Colon (tissue), 2 donors: ENCODE data around the gene SBF1.

Experiments used
- FAIRE-seq: peaks from 2 replicates; lab custom pipeline; 2012; peaks lifted over from hg19 to GRCh38; lab: Jason Lieb, UNC
- donor health status: control.
- donor health status: control.

SBF1 gene

GRCh38 chr22:50485221-50486131 lies 10.6 kb upstream of the SBF1 start:
- no peak for FAIRE-seq

GRCh38 chr22:50483977-50484853 lies 9.4 kb upstream of the SBF1 start:
- FAIRE-seq: no peak

GRCh38 chr22:50483556-50483955 lies 8.7 kb upstream of the SBF1 start:
- FAIRE-seq: no peak

GRCh38 chr22:50483106-50483505 lies 8.3 kb upstream of the SBF1 start:
- no peak for FAIRE-seq

DNA sequence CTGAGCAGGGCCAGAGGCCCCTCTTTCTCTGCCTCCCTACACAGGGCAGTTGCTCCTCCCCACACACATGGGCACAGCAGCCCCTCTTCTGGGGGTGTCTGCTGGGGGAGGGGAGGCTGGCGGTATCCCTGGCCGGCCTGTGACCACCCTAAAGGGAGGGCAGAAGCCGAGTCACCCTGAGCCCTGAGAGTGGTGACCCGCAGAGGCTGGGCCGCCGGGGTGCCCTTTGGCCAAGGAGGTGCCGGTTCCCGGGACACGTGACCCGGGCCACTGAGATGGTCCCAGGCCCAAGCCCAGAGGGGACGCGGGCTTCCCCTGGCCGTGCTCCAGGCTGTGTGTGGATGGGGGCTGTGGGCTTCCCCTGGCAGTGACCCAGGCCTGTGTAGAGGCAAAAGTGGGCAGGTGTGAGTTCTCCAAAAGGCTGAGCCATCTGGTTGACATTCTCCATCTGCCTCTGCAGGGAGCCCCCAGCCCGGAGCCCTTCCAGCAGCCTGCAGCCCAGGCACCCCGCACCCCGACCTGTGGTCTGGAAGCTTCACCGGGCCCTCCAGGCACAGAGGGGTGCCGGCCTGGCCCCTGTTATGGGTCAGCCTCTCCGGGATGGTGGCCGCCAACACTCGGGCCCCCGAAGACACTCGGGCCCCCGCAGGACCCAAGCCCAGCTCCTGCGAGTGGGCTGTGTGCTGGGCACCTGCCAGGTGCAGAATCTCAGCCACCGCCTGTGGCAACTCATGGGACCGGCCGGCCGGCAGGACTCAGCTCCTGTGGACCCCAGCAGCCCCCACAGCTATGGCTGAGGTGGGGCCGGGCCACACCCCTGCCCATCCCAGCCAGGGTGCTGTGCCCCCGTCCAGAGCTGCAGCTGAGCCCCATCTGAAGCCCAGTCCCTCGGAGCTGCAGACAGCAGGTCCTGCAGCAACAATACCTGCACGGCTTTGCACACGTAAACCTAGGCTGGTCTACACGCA lies 7.6 kb upstream of the SBF1 start:
- no peak for FAIRE-seq

- no peak for FAIRE-seq
Observed at GRCh38 chr22:50481440-50482106, 6.7 kb upstream of the SBF1 start, which contains the start of gene ADM2. Gene ADM2 (plus strand): TSS chr22:50481543. CDS start chr22:50481848, 305 bp downstream.

DNA sequence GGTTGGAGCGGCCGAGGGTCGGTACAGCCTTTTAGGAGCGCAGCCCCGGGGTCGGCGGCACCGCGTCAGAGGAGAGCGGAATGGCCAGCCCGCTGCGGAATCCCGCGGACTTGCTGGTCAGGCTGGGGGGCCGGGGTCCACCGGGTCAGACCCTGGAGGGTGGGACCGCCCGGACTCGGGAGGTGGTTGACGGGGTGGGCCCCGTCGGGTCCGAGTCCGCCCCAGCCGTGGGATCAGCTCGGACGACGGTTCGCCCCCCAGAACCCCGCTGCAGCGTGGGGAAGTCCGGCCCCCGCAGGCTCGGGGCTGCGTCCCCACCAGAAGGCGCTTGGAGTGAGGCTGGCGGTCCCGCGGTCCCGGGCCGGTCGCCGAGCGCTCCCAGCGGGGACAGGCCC lies 6.2 kb upstream of the SBF1 start:
- no peak for FAIRE-seq

GRCh38 chr22:50479721-50480120 lies 4.9 kb upstream of the SBF1 start:
- FAIRE-seq: no peak

- no peak for FAIRE-seq
Observed at GRCh38 chr22:50477923-50478322, 3.1 kb upstream of the SBF1 start.

DNA sequence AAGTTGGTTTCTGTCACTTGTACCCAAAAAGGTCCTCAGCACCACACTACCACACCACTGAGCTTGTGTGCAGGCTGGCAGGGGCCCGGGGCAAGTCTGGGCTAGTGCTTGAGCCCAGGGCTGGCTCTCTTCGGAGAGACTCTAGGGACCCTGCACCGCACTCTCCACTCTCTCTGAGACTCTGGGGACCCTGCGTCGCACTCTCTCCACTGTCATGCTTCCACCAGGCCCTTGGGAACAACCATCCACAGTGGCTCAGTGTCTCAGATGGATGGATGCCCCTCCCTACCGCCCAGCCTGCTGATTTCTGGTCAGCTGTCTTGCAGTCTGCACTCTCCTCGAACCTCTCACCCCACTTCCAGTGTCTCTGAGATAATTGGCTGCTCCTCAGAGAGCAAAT lies 2.0 kb upstream of the SBF1 start:
- no peak for FAIRE-seq

DNA sequence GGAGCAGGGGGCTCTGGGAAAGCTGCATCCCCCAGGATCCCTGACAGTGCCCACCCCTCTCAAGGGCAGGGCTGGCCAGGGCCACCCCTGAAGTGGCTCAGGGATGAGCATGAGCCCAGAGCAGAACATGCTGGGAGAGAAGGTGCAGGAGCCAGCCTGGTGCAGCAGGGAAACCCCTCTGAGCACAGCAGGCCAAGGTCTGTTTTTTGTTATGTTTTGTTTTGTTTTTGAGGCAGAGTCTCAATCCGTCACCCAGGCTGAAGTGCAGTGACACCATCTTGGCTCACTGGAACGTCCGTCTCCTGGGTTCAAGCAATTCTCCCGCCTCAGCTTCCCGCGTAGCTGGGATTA lies 792 bp upstream of the SBF1 start:
- no peak for FAIRE-seq

GRCh38 chr22:50473855-50474671 lies 772 bp downstream of the SBF1 start:
- no peak for FAIRE-seq

- FAIRE-seq: no peak
Observed at GRCh38 chr22:50473088-50473487, 1.7 kb downstream of the SBF1 start.

- no peak for FAIRE-seq
Observed at GRCh38 chr22:50471962-50472361, 2.9 kb downstream of the SBF1 start.

DNA sequence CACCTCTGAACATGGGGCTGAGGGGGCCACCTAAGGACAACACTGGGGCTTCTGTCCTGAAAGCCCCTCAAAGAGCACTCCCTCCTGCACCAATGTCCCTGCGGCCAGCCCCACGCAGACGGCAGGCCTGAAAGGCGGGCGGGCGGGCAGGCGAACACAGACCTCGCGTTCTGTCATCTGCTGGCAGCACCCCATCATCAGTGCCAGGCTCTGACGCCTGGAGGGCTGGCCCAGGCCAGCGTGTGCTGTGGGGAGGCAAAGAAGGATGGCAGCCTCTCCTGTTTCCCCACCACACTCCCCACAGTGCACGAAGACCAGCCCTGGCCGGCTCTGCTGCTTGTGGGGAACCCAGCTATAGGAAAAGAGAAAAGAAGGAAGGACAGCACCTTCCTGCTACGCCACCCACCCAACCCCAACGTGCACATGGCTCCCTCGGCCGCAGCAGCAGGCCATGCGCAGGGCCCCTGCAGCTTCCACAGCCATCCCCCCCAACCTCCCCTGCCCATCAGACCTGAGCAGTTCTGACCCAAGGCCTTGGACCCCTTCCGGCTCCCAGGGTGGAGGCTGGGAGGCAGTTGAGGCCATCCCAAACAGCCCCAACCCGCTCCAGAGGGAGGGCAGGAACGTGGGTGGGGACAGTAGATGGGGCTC lies 3.5 kb downstream of the SBF1 start:
- FAIRE-seq: no peak

- FAIRE-seq: no peak
Observed at GRCh38 chr22:50470491-50470890, 4.3 kb downstream of the SBF1 start.

GRCh38 chr22:50469377-50470305 lies 5.2 kb downstream of the SBF1 start:
- FAIRE-seq: no peak

- no peak for FAIRE-seq
Observed at GRCh38 chr22:50468626-50469025, 6.2 kb downstream of the SBF1 start.
